Measurements from ENCODE around the gene BPIFB2.

Gene BPIFB2

DNA sequence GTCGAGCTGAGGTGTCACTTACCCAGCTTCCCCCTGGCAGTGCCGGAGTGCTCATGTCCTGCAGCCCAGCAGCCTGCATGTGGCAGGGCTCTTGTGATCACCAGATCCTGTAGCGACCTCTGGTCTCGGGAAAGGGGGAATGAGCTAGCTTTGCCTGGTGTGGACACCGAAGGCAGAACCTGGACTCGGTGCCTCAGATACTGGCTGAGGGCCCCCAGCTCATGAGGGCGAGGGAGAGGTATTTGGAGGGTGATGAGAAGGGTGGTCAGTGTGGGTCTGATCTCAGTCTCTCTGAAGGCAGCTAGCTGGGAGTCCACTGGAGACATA is 29.5 kb upstream of the BPIFB2 start:
- no peak for DNase-seq (ENCODE audit: low read depth)
- H3K4me3 ChIP-seq (ENCODE audit: low read length) = no peak overlapping the region
- TF ChIP-seq, protein P1, sequence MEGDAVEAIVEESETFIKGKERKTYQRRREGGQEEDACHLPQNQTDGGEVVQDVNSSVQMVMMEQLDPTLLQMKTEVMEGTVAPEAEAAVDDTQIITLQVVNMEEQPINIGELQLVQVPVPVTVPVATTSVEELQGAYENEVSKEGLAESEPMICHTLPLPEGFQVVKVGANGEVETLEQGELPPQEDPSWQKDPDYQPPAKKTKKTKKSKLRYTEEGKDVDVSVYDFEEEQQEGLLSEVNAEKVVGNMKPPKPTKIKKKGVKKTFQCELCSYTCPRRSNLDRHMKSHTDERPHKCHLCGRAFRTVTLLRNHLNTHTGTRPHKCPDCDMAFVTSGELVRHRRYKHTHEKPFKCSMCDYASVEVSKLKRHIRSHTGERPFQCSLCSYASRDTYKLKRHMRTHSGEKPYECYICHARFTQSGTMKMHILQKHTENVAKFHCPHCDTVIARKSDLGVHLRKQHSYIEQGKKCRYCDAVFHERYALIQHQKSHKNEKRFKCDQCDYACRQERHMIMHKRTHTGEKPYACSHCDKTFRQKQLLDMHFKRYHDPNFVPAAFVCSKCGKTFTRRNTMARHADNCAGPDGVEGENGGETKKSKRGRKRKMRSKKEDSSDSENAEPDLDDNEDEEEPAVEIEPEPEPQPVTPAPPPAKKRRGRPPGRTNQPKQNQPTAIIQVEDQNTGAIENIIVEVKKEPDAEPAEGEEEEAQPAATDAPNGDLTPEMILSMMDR (conservative IDR thresholded peaks at IDR 0.05; ENCODE audit: low read depth, low read length) = no peak

DNA sequence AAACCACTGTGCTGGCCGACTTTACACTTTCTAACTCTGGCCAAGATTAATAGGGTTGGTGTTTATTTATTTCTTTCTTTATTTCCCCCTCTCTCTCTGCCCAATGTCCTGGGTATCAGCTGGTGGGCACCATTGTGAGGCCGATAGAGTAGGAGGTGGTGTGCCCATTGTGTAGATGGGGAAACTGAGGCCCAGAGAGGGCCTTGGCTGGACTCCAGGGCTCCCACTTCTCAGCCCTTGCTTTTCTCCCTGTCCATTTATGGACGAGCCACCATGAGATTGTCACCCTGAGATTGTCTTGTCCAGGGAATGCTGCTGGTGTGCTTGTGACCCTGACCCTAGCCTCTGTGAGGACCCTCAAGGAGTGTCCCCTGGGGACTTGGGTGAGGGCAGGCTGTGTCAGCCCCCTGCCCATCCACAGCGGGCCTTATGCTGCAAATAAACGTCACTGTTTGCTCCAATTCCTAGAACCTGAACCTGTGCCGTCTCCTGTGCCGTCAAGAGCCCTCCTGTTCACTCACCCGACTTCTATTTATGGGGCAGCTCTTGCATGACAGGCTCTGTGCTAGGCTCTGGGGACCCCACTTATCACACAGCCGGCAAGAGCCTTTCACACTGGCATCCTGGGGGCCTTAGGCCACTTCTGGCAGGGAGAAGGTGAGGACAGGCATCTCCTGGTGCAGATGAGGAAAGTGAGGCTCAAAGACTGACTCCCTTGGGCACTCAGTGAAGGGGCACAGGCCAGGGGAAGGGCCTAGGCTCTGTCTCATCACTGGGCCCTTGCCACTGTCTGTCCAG is 28.1 kb upstream of the BPIFB2 start:
- TF ChIP-seq, protein P1 (conservative IDR thresholded peaks at IDR 0.05; ENCODE audit: low read depth, low read length) = no peak
- DNase-seq (ENCODE audit: low read depth) = no peak
- no peak overlapping the region for H3K4me3 ChIP-seq (ENCODE audit: low read length)

DNA sequence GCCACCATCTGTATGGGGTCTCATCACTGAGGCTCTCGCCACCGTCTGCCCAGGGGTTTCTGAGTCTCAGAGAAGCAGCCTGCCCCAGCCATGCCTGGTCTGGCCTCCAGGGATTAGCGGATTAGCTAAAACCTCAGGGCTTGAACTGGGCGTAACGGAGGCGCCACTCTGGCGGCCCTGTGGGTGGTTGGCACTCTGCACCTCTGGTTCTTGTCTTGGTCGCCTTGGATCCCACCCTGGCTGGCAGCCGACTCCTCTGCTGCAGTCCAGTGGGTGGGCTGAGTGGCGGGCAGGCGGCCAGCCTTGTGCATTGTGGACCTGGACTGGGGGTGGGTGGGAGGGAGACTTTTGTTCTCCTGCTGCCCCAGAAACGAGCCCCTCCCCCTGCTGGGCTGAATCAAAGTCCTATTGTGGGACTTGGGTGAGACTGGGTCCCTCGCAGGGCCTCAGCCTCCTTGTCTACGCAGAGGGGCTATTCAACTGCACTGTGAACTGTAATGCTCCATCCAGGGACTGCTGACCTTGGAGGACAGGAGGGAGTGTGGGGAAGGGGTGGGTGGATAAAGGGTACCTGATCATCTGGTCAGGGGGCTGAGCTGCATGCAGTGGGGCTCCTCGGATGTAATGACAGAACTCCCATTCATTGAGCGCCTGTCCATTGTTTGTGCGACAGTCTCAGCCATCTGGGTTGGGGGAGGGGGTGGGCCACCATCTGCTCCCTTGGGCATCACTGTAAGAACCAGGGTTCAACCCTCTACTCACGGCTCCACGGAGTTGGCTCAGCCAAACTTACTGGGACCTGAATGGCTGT is 27.2 kb upstream of the BPIFB2 start:
- peak; percentile 94 for DNase-seq (ENCODE audit: low read depth)
- TF ChIP-seq, protein P1 (conservative IDR thresholded peaks at IDR 0.05; ENCODE audit: low read depth, low read length) = no peak
- H3K4me3 ChIP-seq (ENCODE audit: low read length) = no peak overlapping the region

GRCh38 chr20:32980990-32981389 is 26.5 kb upstream of the BPIFB2 start:
- TF ChIP-seq, protein P1 (conservative IDR thresholded peaks at IDR 0.05; ENCODE audit: low read depth, low read length) = no peak
- DNase-seq (ENCODE audit: low read depth) = no peak
- no peak overlapping the region for H3K4me3 ChIP-seq (ENCODE audit: low read length)

DNA sequence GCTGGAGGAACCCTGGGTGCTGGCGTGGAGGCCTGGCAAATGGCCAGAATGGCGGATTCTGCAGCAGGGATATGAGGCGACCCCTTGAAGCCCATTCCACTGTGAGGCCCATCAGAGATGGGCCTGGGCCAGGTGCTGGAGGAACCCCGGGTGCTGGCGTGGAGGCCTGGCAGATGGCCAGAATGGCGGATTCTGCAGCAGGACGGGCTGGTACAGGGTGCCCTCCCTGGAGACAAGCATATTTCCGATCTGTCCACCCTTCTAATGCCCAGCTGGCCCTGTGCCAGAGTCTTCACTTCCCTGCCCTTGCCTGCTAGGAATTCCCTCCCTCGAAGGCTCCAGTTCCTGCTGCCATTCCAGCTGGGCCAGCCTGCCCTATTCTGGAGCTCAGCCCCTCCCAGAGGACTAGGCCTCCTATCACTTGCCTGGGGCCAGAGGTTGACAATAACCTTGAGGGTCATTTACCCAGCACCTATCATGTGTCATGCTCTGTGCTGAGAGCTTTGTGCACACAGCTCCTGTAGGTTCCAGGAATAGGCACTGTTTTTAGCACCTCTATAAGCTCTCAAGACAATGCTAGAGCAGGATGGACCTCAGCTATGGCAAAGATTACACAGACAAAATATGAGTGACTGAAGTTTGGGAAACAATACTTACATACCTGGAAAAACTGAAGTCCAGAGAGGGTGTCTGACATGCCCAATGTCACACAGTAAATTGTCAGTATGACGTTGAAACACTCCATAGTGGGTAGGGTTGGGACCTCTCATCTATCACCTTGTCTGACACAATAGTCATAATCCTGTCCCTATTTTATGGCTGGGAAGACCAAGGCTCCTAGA is 24.7 kb upstream of the BPIFB2 start:
- TF ChIP-seq, protein P1 (conservative IDR thresholded peaks at IDR 0.05; ENCODE audit: low read depth, low read length) = no peak
- peak; percentile 69 for DNase-seq (ENCODE audit: low read depth)
- no peak overlapping the region for H3K4me3 ChIP-seq (ENCODE audit: low read length)

GRCh38 chr20:32983459-32984112 is 23.9 kb upstream of the BPIFB2 start:
- no peak for DNase-seq (ENCODE audit: low read depth)
- H3K4me3 ChIP-seq (ENCODE audit: low read length) = no peak overlapping the region
- TF ChIP-seq, protein P1 (conservative IDR thresholded peaks at IDR 0.05; ENCODE audit: low read depth, low read length) = no peak
